Thyroid gland (tissue), 4 donors: ENCODE results near the gene IL11.

Experiments
- CTCF ChIP-seq, 6 experiments: fragments of 200-600 bp in 3 of 6; fragments of 450-650 bp in 3 of 6; sonication (generic) in 3 of 6; IDR thresholded peaks; one replicate each; pipeline ENCODE4 v1.5.1; 2016 to 2019; ENCODE audit warnings: antibody characterized with exemption in 6 of 6, mild to moderate bottlenecking in 2 of 6, inconsistent platforms in 1 of 6, moderate library complexity in 1 of 6
- POLR2A ChIP-seq, 2 donors: fragments of 450-650 bp; IDR thresholded peaks; one replicate each; pipeline ENCODE4 v1.6.1; 2017; ENCODE audit warnings: antibody characterized with exemption in 2 of 2, mild to moderate bottlenecking in 2 of 2, moderate library complexity in 1 of 2

DNA sequence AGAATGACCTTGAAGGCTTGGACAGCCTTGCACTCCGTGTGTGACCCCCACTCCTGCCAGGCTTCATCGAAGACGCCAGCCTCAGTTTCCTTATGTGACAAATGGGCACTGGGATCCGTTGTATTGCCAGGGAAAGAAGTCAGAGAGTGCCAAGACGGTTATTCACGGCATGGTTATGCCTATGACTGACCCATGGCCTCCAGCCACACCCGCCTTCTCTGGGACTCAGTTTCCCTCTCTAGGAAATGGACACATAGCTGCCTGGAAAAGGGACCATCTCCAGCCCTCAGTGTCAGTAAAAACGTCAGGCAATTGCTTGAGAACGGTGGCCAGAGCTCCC lies 38.2 kb upstream of the IL11 start:
- no peak for TF ChIP-seq CTCF (IDR thresholded peaks at IDR 0.05)
- TF ChIP-seq POLR2A (IDR thresholded peaks at IDR 0.05), result peak in 1 of 2 donors; percentile 22
